HG02943 (cell line): Measurements from ENCODE around the gene SIAH2.

Source experiments
- ATAC-seq: cut with Tn5 transposase; IDR thresholded peaks from one replicate; pipeline ENCODE4 v1.9.1; 2021; ENCODE audit warnings: mild to moderate bottlenecking, low read depth, moderate library complexity; ENCODE audit not compliant: unreplicated experiment

SIAH2 gene

GRCh38 chr3:150754896-150755295 lies 8.1 kb downstream of the SIAH2 start:
- no peak for ATAC-seq

GRCh38 chr3:150751781-150752263 lies 11.1 kb downstream of the SIAH2 start:
- no peak for ATAC-seq

- ATAC-seq = no peak
Measured at GRCh38 chr3:150749255-150749654, 13.7 kb downstream of the SIAH2 start.

GRCh38 chr3:150748684-150749047 lies 14.3 kb downstream of the SIAH2 start:
- ATAC-seq = no peak

GRCh38 chr3:150747886-150748683 lies 14.9 kb downstream of the SIAH2 start:
- no peak for ATAC-seq

- ATAC-seq = no peak
Measured at GRCh38 chr3:150746791-150747590, 16.0 kb downstream of the SIAH2 start.

- ATAC-seq = no peak
Measured at GRCh38 chr3:150745832-150746231, 17.1 kb downstream of the SIAH2 start.

- no peak for ATAC-seq
Measured at GRCh38 chr3:150744919-150745211, 18.1 kb downstream of the SIAH2 start.

GRCh38 chr3:150744041-150744918 lies 18.7 kb downstream of the SIAH2 start:
- no peak for ATAC-seq

- ATAC-seq = no peak
Measured at GRCh38 chr3:150743508-150743907, 19.5 kb downstream of the SIAH2 start.

GRCh38 chr3:150742679-150743078 lies 20.3 kb downstream of the SIAH2 start:
- no peak for ATAC-seq

- ATAC-seq = no peak
Measured at GRCh38 chr3:150742141-150742523, 20.8 kb downstream of the SIAH2 start.

- no peak for ATAC-seq
Measured at GRCh38 chr3:150741497-150742140, 21.4 kb downstream of the SIAH2 start.

GRCh38 chr3:150740733-150741496 lies 22.1 kb downstream of the SIAH2 start:
- ATAC-seq = no peak

- ATAC-seq = no peak
Measured at GRCh38 chr3:150739877-150740645, 22.9 kb downstream of the SIAH2 start.

- ATAC-seq = no peak
Measured at GRCh38 chr3:150739200-150739863, 23.6 kb downstream of the SIAH2 start.

GRCh38 chr3:150738688-150739087 lies 24.3 kb downstream of the SIAH2 start:
- no peak for ATAC-seq

GRCh38 chr3:150737874-150738679 lies 24.9 kb downstream of the SIAH2 start:
- no peak for ATAC-seq
